NCI-H1694 treated with DMSO at 0.1 percent for 48 hours (cell line): ENCODE measurements around the gene UCN3.

Experiments
- DNase-seq: peaks from one replicate; lab custom pipeline; 2025; lab: John Stamatoyannopoulos, UW

Gene UCN3, protein sequence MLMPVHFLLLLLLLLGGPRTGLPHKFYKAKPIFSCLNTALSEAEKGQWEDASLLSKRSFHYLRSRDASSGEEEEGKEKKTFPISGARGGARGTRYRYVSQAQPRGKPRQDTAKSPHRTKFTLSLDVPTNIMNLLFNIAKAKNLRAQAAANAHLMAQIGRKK

GRCh38 chr10:5364890-5365338, at the start of gene UCN3:
Gene UCN3 (plus strand): TSS chr10:5364966. CDS start chr10:5373721, 8,755 bp downstream.
- DNase-seq: no peak

DNA sequence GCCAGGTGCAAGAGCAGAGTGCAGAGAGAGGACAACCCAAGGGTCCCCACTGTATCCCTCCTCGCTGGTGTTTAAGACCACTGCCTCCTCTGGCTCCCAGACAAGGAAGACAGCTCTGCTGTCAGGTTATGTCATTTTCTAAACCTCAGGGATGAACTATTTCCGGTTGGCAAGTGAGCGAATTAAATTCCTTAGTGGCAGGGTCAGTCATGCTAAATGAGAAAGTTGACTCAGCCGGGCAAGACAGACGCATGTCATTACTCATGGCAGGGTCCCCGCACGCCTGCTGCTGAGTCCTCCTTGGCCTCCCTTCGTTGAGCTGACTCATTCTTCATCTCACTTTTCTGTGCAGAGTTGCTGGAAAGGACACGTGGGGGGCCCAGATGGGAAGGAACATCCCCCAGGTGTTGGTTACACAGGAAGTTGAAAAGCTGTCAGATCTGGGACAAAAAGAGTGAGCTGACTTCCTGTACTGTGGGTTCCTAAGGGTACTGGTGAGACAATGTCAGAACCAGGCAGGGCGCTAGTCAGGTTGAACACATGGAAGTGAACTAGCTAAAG, 47.1 kb upstream of the UCN3 start:
- DNase-seq: no peak

DNA sequence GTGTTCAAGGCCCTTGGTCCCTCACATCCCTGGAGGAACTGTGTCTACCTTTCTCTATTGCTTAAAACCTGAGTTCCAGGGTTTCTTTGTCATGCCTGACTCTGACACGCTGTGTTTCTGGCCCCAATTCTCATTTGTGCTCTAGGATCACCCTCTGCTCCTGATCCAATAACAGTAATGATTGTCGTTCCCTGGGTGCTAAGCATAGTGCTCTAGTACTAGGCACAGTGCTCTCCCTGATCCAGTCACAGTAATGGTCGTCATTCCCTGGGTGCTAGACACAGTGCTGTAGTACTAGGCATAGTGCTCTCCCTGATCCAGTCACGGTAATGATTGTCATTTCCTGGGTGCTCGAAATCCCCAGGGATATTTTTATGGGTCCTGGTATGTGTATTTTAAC, 46.6 kb upstream of the UCN3 start:
- no peak for DNase-seq

DNA sequence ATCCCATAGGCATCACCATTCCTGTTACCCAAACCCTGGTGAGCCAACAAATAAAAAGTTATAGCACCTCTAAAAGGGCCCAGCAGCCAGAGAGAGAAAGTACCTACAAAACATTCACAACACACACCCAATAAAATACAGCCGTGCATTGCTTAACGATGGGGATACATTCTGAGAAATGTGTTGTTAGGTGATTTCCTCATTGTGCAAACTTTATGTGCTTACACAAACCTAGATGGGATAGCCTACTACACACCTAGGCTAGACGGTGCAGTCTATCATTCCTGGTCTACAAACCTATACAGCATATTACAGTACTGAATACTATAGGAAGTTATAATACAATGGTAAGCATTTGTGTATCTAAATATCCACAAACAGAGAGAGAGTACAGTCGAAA, 44.9 kb upstream of the UCN3 start:
- no peak for DNase-seq

DNA sequence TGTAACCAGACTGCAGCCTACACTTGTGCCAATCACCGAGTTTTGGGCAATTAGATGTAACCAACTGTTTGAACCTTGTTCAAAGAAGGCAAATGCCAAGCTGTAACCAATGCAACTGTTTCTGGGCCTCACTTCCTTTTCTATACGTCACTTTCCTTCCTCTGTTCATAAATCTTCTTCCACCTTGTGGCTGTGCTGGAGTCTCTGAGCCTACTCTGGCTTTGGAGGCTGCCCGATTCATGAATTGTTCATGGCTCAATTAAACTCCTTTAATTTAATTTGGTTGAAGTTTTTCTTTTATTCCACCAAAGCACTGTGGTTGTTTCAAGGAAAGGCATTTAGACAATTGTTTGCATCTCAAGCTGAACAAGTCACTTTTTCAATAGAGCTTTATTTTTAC, 43.5 kb upstream of the UCN3 start:
- no peak for DNase-seq

DNA sequence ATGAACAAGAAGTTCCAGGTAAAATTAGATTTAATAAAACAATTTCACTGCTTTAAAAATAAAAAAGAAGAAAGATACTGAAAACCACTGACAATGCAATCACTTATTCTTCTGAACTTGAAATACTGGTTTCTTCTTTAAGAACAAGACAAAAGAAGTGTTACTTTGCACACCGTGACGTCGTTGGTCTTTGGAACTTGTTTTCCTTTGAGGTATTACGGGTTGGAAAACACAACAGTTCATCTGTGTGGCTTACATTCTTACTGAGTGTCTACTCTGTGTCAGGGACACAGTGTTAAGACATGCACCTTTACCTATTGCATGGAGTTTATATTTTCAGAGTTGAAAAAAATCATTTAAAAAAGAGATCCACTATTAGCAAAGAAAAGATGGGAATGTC, 41.3 kb upstream of the UCN3 start:
- DNase-seq: no peak

GRCh38 chr10:5325076-5325475, 39.7 kb upstream of the UCN3 start:
- no peak for DNase-seq

GRCh38 chr10:5334196-5334880, 30.4 kb upstream of the UCN3 start:
- DNase-seq: no peak

DNA sequence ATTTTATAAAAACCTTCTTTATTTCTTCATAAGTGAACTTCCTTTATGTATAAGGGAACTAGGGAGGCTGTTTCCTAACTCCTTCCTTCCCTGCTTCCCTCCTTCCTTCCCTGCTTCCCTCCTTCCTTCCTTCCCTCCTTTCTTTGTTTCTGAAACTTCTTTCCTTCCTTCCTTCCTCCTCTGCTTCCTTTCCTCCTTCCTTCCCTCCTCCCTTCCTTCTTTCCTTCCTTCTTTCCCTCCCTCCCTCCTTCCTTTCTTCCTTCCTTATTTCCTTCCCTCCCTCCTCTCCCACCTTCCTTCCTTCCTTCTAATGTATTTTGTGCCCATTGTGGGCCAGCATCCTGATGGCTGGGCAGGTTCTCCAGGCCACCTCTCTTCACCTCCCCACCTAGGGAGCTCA, 26.8 kb upstream of the UCN3 start:
- no peak for DNase-seq

- DNase-seq: no peak
Measured at GRCh38 chr10:5343092-5343491, 21.7 kb upstream of the UCN3 start.

- no peak for DNase-seq
Measured at GRCh38 chr10:5343561-5343960, 21.2 kb upstream of the UCN3 start.

DNA sequence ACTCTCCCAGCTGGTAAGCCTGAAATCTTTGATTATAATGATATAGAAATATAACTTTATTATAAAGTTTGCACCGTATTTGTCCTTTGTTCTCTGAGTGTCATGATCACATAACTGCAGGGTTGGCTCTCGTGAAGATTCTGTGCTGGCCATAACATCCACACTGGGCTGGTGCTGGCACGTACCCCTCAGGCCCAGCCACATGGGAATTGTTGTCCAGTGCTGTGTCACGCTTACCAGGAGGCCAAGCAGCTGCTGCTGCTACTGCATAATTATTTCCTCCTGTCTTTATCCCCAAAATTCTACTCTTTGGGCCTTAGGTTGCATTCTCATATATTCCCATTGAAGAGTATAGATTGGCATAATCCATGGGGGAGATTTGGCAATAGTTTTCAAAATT, 20.8 kb upstream of the UCN3 start:
- DNase-seq: no peak

DNA sequence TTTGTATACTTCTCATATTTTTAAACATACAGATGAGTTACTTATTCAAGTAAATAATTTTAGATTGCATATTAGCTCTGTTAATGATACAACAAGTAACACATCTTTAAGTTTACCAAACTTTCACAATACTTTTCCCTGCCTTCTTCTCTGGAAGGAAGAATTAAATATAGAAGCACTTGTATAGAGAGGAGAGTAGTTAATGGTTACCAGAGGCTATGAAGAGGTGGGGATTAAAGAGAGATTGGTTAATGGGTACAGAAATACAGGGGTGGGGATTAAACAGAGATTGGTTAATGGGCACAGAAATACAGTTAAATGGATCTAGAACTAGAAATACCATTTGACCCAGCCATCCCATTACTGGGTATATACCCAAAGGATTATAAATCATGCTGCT, 20.0 kb upstream of the UCN3 start:
- DNase-seq: no peak

- no peak for DNase-seq
Measured at GRCh38 chr10:5346881-5347280, 17.9 kb upstream of the UCN3 start.

DNA sequence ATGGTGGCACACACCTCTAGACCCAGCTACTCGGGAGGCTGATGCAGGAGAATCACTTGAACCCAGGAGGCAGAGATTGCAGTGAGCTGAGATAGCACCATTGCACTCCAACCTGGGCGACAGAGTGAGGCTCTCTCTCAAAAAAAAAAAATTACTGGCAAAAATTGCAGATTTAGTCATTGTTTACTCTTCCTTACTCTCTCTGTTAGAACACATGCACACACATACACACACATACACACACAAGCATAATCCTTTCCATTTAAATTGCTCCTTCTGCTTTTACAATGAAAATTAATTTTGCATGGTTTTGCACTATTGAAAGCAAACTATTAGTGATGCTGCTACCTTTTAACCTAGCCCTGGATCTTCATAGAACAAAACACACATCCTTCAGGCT, 15.4 kb upstream of the UCN3 start:
- no peak for DNase-seq

DNA sequence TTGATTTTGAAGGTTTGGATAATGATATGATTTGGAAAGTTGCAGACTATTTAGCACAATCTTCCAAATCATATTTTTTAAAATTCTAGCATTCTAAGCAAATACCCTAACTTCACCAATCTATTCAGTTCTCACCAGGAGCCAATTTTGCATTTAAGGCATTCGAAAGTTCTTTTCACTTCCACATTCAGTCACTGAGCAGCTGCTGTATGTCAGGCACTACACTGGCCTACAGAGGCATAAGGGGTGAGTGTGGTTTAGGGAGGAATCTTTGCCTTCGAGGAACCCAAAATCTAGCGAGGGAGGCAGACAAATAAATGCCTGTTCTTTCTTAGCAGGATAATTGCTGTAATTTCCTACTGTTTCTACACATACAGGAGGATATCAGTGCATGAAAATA, 10.7 kb upstream of the UCN3 start:
- no peak for DNase-seq

- no peak for DNase-seq
Measured at GRCh38 chr10:5355594-5356301, 9.0 kb upstream of the UCN3 start.

DNA sequence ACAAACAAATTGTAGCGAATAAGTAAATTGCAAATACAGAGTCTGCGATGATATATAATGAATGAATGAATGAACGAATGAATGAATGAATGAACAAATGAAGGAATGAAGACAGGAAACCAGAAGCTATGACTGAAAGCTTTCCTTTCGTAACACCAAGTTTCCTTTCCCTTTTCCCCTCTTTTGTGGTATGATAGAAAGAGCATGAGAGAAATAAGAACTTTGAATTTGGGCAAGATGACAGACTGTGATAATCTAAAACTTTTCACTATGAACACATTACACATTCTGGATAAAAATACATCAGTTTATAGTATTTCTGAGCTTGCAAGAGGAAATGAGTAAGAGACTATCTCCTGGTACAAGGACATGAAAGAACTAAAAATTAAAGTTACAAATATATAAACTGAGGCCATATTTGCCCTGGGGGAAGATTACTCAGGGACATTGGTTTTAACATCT, 8.4 kb upstream of the UCN3 start:
- no peak for DNase-seq

DNA sequence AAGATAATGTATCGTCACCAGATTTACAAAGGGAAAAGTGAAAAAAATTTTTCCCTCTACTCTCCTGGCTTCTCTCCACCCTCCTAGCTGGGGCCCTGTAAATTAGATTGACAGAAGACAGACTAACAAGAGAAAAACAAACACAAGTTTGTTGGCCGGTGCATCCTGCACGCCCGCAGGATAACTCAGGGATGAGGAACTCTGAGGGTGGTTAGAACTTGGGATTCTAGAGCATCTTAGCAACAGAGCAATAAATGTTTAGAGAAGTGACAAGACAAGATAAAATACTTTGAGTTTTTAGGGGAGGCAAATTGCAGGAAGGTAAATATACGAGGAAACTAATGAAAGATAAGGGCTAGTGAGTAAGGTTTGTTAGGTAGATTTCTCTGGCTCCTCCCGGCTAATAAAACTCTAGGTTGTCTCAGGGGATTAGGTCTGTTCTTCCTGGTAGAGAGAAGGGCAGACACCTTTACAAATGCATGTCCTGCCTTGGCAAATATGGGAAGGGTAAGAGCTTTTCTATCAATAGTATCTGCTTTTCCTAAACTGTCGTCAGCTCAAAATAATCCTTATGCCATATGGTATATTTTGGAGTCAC, 4.3 kb upstream of the UCN3 start:
- DNase-seq: no peak

- no peak for DNase-seq
Measured at GRCh38 chr10:5361966-5362365, 2.8 kb upstream of the UCN3 start.

GRCh38 chr10:5362873-5363272, 1.9 kb upstream of the UCN3 start:
- no peak for DNase-seq

DNA sequence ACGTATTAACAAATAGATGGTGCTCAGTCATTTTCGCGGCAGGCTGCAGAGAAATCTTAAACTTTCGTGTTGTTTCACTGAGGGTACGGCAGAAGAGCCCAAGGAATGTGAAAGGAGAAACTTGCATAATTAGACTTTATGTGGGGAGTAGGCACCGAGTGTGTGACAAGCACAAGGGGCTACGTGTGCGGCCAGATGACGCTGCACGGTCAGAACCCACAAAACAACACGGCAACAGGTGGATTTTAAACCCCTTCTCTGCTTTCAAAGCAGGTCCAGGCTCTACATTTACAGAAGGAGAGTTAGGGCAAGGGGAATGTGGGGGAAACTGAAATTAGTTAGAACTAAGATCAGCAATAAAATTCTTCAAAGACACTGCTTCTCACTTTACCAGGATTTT, 392 bp upstream of the UCN3 start:
- no peak for DNase-seq

- DNase-seq: no peak
Measured at GRCh38 chr10:5365928-5366327, 1.2 kb downstream of the UCN3 start.
